ENCODE data around the gene SCYGR8.
A peak's percentile ranks its signal among the peaks of the same experiment; 100 is the strongest.
"Not testable (repeated sequence)": the region's sequence is repeated elsewhere in the genome, so short reads cannot be mapped to it uniquely, and the experiment has no call there.

The SCYGR8 gene, protein sequence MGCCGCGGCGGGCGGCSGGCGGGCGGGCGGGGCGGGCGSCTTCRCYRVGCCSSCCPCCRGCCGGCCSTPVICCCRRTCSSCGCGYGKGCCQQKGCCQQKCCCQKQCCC

DNA sequence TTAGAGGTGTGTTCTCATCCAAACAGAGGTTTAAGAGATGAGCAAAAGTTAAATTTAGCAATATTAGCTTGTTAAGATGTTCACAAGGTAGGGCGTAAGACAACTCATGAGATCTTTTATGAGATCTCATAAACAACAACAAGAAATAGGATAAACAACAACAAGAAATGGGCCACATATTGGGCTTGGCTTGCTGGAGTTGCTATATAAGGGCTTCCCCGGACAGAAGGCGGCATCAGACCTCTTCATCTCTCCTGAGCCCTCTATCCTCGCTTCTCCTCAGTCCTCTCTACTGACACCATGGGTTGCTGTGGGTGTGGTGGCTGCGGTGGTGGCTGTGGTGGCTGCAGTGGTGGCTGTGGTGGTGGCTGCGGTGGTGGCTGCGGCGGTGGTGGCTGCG lies at the start of gene SCYGR8:
SCYGR8 (plus strand) TSS at position 301 of the 400 bp plus-strand sequence; CDS start at position 301, 0 bp downstream.
- no peak for DNase-seq (ENCODE audit: low read depth)

DNA sequence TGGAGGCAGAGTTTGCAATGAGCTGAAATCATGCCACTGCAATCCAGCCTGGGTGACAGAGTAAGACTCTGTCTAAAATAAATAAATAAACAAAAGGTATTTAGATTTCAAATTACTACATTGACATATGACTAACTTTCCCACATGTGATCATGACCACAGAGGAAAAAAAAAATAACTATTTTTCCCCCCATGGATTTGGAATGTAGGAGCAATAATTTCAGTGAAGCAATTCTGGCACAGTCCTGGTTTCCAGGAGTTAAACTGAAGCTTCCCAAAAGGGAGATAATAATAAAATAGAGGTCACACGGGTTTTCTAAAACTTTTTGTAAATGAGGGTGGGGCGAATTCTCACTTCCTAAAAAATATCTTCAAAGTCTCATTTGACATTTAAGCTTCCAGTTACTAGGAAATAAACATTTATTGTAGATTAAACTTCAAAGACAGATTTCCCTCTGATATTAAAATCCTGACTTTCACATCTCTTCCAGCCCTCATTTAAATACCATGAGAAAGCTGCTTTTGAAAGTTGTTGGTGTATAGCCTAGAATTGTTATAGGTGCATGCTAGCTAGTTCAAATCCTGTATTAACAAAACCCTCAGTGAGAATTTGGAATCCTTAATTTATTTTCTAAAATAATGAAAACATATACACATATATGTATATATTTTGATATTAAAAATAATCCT lies 48.6 kb upstream of the SCYGR8 start:
- no peak for DNase-seq (ENCODE audit: low read depth)

DNA sequence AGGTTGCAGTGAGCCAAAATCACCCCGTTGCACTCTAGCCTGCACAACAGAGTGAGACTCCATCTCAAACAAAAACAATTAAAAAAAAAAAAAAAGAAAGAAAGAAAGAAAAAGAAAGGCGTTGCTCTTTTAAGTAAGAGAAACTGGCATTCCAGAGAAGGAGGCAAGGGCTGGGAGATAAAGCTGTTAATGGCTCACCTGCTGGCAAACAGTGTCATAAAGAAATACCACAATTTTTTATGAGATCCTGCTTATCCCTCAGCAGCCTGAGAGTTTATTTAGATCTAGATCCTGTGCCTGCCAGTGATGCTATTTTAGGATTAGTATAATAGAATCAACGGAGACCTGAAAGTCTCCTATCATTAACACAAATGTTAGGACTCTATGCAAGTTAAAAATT lies 44.1 kb upstream of the SCYGR8 start:
- DNase-seq (ENCODE audit: low read depth), result no peak

DNA sequence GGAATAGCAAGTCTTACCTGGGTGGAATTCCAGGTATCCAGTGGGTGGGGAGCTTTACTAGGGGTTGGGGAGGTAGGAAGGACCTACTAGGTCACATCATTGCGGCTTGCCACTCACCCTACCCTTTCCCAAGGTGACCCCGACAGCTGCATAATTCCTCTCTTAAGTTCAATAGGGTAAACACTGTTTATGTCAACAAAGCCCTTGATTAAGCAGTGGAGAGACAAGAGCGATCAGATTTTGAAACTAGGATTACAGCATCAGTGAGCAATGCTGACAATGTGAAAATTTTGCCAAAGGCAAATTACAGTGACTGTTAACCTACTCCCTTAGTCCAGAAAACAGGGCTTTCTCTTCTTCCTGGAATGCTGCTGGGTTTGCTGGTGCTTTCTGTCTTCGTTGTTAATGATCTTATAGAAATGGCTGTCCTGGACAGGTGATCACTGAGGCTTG lies 42.4 kb upstream of the SCYGR8 start:
- DNase-seq (ENCODE audit: low read depth), result peak; percentile 10

DNA sequence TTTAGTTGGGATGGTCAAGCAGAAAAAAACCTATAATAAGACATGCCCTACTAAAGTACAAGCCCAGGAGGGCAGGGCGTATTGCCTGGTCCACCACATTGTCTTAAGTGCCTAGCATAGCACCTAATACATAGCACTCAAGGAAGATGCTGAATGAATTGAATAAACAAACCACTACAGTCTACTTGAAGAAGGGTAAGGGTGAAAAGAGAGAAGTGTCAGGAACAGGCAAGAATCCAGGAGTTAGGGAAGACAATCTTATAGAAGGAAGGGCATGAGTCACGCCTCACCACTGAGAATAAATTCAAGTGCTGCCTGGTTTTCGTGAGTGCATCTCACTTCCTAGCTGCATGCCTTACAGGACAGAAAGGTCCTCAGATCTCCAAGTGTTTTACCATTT lies 41.7 kb upstream of the SCYGR8 start:
- DNase-seq (ENCODE audit: low read depth), result peak; percentile 8

DNA sequence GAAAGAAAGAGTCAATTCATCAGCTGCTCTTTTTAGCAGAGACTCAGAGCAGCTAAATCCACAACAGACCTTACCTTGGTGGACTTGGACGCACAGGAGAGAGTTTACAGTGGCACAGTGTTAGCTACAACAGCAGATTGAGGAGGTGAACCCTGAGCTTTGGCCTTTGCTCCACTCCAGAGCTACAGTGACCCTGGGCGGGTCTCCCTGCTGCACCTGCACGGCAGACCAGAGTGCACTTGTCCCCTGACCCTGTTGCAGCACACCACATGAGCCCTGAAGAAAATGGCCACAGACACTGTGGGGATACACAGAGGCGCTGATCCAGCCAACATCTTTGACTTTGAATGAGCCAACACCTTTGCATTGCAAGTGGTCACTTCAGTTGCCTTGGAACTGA lies 38.8 kb upstream of the SCYGR8 start:
- DNase-seq (ENCODE audit: low read depth), result no peak

DNA sequence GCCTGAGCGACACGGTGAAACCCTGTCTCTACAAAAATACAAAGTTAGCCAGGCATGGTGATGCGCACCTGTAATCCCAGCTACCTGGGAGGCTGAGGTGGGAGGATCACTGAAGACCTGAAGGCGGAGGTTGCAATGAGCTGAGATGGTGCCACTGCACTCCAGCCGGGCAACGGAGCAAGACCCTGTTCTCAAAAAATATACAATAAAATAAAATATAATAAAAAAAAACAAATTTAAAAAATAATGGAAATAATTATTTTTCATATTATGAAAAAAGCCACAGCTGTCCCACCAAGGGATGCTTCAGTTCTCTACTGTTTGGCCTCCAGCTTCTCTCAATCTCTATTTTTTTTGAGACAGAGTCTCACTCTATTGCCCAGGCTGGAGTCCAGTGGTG lies 38.3 kb upstream of the SCYGR8 start:
- no peak for DNase-seq (ENCODE audit: low read depth)

DNA sequence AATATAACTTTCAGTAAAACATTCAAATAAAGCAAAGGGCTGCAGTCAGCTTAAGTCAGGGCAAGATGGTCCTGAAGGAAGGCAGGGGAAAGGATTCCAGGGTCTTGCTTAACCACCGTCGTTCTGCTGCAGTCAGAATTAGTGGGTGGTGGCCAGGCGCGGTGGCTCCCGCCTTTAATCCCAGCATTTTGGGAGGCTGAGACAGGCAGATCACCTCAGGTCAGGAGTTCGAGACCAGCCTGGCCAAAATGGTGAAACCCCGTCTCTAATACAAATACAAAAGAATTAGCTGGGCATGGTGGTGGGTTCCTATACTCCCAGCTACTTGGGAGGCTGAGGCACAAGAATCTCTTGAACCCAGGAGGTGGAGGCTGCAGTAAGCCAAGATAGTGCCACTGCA lies 34.7 kb upstream of the SCYGR8 start:
- no peak for DNase-seq (ENCODE audit: low read depth)

DNA sequence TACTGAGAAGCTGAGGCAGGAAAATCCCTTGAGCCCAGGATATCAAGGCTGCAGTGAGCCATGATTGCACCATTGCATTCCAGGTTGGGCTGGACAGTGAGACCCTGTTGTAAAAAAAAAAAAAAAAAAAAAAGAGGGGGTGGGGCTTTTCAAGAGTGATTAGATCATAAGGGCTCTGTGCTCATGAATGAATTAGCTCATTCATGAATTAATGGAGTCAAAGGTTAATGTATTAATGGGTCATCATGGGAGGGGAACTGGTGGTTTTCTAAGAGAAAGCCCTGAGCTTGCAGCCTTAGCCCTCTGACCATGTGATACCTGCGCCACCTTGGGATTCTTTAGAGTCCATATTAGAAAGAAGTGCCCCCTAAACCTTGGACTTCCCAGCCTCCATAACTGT lies 32.4 kb upstream of the SCYGR8 start:
- DNase-seq (ENCODE audit: low read depth), result no peak

DNA sequence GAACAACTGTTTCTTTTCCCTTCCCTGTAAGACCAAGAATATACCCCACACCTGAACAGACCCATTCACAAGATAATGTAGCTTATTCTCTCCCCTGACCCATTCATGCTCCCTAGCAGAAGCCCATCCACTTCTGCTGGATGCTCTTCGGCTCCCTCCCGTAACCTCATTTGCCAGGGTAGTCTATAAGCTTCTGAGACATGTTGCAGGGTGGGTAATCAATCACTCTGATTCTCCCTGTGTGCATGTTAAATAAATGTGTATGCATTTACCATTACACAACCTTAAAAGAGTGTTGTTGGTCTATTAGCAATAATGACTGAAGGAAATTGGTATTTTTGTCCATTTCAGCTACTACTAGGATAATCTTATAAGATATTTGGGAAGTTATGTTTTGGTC lies 29.2 kb upstream of the SCYGR8 start:
- no peak for DNase-seq (ENCODE audit: low read depth)

DNA sequence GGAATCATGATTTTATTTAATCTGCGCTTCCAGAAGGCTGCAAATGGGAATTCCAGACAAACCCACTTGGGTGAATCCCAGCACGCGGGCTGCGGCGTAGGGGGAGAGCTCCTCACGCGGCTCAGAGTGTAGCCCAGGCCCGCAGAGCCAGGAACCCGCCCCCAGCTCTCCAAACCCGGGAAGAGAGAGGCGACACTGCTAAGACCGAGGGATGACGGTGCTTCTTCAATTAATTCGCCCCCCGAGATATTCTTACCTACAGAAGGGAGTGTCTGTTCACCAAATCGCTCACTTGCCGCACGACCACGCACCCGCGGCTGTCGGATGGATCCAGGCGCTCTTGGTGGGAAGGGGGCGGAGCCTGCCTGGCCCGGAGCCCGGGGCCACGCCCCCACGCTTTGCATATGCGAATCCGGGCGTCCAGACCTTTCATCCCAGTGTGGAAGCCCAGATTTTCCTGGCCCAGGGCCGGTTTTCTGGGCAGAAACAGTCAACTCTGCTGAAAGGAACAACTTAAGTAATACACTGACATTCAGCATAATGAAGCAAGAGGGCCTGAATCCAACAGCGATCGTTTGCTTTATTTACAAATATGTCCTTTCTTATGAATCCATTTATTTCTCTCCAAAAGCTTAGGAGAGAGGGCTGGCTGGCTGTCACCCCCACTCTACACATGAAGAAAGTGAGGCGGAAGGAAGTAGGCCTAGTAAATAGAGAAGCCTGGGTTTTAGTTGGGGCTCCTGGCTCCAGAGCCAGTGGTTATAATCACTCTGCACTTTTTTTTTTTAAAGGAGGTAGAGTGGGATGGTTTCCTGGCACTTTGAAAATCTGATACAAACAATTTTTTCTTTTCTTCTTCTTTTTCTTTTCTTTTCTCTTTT lies 27.8 kb upstream of the SCYGR8 start, which contains the start of gene SLC19A3:
SLC19A3 (minus strand) TSS at position 342 of the 881 bp plus-strand sequence. CDS start 15,710 bp downstream, outside the sequence.
- peak; percentile 22 for DNase-seq (ENCODE audit: low read depth)

DNA sequence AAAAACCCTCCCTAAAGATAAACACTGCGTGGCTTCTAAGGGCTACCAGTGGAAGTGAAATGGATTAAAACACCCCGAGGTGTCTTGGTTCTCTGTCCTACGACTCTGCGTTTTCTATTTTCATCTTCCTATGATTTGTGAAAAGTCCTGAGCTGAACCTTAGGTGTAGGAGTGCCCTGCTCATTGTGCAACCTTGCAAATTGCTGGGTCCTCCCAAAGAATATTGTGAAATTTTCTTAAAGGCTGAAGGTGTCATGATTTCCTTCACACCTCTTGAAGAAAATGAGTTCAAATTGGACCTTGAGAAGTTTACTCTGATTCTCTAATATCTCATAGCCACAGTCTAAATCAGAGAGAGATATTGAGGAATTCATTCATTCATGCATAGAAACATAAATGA lies 26.1 kb upstream of the SCYGR8 start:
- DNase-seq (ENCODE audit: low read depth), result no peak

DNA sequence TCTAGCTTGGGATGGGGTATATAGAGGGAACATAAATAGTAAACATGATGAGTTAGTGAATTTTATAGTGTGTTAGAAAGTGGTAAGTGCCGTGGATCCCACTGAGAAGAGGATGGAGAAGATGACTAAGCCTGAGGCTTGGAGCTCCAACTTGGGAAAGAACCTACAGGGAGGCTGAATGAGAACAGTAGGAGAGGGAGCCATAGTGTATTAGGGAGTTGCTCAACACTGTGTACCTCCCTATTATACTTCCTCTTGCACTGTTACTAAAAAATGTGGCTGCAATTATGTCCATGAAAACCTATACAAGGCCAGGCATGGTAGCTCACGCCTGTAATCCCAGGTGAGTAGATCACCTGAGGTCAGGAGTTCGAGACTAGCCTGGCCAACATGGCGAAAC lies 25.0 kb upstream of the SCYGR8 start:
- no peak for DNase-seq (ENCODE audit: low read depth)

DNA sequence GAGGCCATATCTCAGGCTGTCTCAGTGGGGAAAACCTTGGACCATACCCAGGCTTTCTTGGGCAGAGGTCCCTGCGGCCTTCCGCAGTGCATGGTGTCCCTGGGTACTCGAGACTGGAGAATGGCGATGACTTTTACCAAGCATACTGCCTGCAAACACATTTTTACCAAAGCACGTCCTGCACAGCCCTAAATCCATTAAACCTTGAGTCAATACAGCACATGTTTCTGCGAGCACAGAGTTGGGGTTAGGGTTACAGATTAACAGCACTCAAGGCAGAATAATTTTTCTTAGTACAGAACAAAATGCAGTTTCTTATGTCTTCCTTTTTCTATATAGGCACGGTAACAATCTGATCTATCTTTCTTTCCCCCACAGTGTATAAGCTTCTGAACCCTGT lies 22.9 kb upstream of the SCYGR8 start:
- DNase-seq (ENCODE audit: low read depth), result not testable (repeated sequence)

DNA sequence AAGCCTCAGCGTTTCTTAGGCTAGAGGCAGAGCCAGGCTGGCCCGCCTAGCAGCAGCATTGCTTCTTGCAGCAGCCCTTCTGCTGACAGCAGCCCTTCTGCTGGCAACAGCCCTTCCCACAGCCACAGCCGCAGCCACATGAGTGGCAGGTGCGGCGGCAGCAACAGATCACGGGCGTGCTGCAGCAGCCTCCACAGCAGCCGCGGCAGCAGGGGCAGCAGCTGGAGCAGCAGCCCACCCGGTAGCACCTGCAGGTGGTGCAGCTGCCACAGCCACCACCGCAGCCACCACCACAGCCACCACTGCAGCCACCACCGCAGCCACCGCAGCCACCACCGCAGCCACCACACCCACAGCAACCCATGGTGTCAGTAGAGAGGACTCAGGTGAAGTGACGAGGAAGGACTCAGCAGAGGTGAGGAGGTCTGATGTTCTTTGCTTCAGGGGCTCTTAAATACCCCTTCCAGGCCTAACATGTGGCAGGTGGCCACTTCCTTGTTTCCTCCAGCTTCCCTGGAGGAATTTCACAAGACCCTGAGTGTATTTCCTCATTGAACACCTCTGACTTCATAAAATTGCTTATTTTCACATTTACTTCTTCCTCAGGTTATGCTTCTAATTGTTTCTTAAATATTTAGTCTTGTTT lies 21.2 kb upstream of the SCYGR8 start, which contains the start of gene SCYGR6:
SCYGR6 (minus strand) TSS at position 364 of the 646 bp plus-strand sequence; CDS start at position 364, 0 bp downstream.
- DNase-seq (ENCODE audit: low read depth), result no peak

DNA sequence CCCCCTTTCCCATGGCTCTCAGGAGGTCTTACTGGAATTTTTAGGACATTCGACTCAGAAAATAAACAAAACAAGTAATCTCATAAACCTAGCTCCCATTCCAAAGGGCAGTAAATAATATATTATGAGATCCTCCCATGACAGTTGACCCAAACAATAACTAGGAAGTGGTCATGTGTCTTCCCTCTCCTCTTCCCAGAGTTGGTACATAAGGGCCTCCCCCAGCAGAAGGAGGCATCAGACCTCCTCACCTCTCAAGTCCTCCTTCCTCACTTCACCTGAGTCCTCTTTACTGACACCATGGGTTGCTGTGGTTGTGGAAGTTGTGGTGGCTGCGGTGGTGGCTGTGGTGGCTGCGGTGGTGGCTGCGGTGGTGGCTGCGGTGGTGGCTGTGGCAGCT lies 17.7 kb upstream of the SCYGR8 start, which contains the start of gene SCYGR7:
SCYGR7 (plus strand) TSS at position 301 of the 400 bp plus-strand sequence; CDS start at position 301, 0 bp downstream.
- no peak for DNase-seq (ENCODE audit: low read depth)

DNA sequence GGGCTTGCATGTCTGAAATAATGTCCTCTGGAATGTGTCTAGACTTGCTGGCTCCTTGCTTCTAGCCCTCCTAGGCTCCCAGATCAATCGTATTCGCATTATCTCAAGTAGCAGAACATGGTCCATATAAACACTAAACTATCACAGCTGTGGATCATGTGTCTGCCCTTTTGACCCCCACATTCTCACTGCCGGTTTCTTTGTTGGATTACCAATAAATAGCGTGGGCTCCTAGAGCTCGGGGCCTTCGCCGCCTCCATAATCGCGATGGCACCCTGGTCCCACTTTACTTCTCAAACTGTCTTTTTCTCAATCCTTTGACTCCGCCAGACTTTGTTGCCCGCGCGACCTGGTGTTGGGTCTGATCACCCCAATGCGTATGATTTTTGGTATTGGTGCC lies 6.3 kb upstream of the SCYGR8 start:
- DNase-seq (ENCODE audit: low read depth), result no peak

DNA sequence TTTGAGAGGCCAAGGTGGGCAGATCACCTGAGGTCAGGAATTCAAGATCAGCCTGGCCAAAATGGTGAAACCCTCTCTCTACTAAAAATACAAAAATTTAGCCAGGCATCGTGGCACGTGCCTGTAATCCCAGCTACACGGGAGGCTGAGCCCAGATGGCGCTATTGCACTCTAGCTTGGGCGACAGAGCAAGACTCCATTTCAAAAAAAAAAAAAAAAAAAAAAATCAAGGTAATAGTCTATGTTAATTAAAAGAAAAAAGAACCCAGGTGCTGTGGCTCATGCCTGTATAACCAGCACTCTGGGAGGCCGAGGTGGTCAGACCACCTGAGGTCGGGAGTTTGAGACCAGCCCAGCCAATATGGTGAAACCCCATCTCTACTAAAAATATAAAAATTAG lies 5.0 kb upstream of the SCYGR8 start:
- DNase-seq (ENCODE audit: low read depth), result not testable (repeated sequence)

DNA sequence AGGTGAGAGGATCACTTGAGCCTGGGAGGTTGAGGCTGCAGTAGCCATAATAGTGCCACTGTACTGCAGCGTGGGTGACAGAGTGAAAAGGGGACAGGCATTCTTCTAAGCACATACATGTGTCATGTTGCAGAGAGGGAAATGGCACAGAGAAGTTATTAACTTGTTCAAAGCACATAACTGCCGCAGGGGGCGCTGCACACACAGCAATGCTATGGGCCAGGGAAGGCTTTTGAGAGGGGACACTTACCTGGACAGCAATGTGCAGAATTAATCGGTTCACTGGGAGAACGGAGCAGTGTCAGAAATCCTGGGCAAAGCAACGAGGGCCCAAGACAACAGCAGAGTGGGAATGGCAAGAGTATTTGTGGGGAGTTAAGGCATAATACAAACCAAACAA lies 2.4 kb downstream of the SCYGR8 start:
- DNase-seq (ENCODE audit: low read depth), result no peak

DNA sequence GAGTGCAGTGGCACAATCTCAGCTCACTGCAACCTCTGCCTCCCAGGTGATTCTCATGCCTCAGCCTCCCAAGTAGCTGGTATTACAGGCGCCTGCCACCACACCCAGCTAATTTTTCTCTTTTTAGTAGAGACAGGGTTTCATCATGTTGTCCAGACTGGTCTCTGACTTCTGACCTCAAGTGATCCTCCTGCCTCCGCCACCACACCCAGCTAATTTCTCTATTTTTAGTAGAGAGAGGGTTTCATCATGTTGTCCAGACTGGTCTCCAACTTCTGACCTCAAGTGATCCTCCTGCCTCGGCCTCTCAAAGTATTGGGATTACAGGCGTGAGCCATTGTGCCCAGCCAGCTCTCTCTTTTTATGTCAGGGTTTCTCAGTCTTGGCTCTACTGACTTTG lies 10.6 kb downstream of the SCYGR8 start:
- DNase-seq (ENCODE audit: low read depth), result not testable (repeated sequence)

DNA sequence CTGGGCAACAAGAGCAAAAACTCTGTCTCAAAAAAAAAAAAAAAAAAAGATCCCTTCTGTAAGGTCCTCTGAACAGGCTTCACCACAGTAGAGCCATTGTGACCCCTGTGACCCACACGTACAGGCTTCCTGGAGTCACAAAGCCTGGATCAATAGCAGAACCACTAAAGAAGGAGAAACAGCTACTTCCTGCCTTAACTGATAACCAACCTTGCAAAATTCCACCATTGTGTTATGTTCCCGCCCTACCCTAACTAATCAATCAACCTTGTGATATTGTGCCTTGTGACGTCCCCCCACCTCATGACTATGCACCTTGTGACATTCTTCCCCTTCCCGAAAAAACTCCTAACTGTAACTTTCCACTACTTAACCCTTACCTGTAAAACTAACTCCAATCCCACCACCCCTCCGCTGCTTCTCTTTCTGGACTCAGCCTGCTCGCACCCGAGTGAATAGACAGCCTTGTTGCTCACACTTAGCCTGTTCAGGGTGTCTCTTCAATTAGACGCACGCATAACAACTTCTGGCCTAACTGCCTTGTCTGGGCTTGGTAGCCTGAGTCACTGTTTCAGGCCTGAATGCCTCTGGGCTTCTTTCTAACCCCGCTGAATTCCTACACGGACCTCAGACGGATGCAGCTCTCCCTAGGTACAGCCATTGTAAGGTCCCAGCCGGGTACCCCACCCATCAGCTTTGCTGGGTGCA lies 13.9 kb downstream of the SCYGR8 start:
- DNase-seq (ENCODE audit: low read depth), result no peak

Data from HS-5 (cell line).